Activated T-cell treated with anti-CD3 and anti-CD28 coated beads for 24 hours (primary cell): Measurements from ENCODE around the gene LETM1.

Experiments used
- DNase-seq: peaks from one replicate; pipeline ENCODE4 v3.0.0-alpha.2; 2020; ENCODE audit warnings: low read depth

LETM1 gene

GRCh38 chr4:1806596-1807331, 49.2 kb downstream of the LETM1 start:
- no peak for DNase-seq

GRCh38 chr4:1806223-1806564, 49.8 kb downstream of the LETM1 start:
- DNase-seq: no peak

GRCh38 chr4:1805493-1806222, 50.3 kb downstream of the LETM1 start:
- no peak for DNase-seq

GRCh38 chr4:1804638-1805492, 51.1 kb downstream of the LETM1 start:
- no peak for DNase-seq

GRCh38 chr4:1803523-1804423, 52.2 kb downstream of the LETM1 start:
- no peak for DNase-seq

GRCh38 chr4:1802720-1803522, 53.0 kb downstream of the LETM1 start:
- DNase-seq: no peak

- DNase-seq: no peak
Measured at GRCh38 chr4:1802151-1802715, 53.7 kb downstream of the LETM1 start.

- DNase-seq: no peak
Measured at GRCh38 chr4:1801286-1801958, 54.5 kb downstream of the LETM1 start.

GRCh38 chr4:1800805-1801204, 55.2 kb downstream of the LETM1 start:
- DNase-seq: no peak

- DNase-seq: no peak
Measured at GRCh38 chr4:1799387-1800375, 56.3 kb downstream of the LETM1 start.

- DNase-seq: no peak
Measured at GRCh38 chr4:1798580-1799386, 57.2 kb downstream of the LETM1 start.

- DNase-seq: no peak
Measured at GRCh38 chr4:1797861-1798579, 57.9 kb downstream of the LETM1 start.

- DNase-seq: no peak
Measured at GRCh38 chr4:1797298-1797860, 58.6 kb downstream of the LETM1 start.

- DNase-seq: no peak
Measured at GRCh38 chr4:1796486-1797204, 59.3 kb downstream of the LETM1 start.

GRCh38 chr4:1795299-1796195, 60.4 kb downstream of the LETM1 start:
- DNase-seq: no peak
